H1 (cell line): Measurements from ENCODE around the gene CHST9. TPM values are rescaled to one million over a fixed set of nuclear protein-coding genes. Genes with fewer than 3 reads are reported as not detected.

Source experiments
- CTCF ChIA-PET: fragments of 300-600 bp; sonication (Branson Sonifier 250); formaldehyde crosslinking; loops from one replicate; lab custom pipeline; 2021; ENCODE audit not compliant: partially characterized antibody; lab: Charles Lee
- POLR2A ChIA-PET: fragments of 300-600 bp; sonication (Branson Sonifier 250); formaldehyde crosslinking; loops from one replicate; lab custom pipeline; 2021; ENCODE audit warnings: inconsistent platforms; ENCODE audit not compliant: partially characterized antibody; lab: Charles Lee
- DNase-seq, 2 experiments: peaks; one replicate each; pipeline versions ENCODE4 v3.0.0 to v3.0.0-alpha.2; 2010 to 2022; ENCODE audit warnings: low spot score in 2 of 2, low read depth in 1 of 2, mixed read lengths in 1 of 2
- FAIRE-seq: peaks from 2 replicates; lab custom pipeline; 2011; peaks lifted over from hg19 to GRCh38; lab: Jason Lieb, UNC
- H2AFZ ChIP-seq: 2 replicates; pipeline ENCODE4 v1.8.1; 2012; ENCODE audit warnings: low read length, inconsistent platforms
- H2AK5ac ChIP-seq: 2 replicates; pipeline ENCODE4 v1.6.1; 2013; ENCODE audit warnings: low read depth, low read length
- H2BK120ac ChIP-seq: replicated peaks from 2 replicates; pipeline ENCODE3; 2013; ENCODE audit warnings: low read depth, low read length, inconsistent platforms
- H2BK12ac ChIP-seq: 2 replicates; pipeline ENCODE4 v1.6.1; 2013; ENCODE audit warnings: low read depth, low read length
- H2BK15ac ChIP-seq: 2 replicates; pipeline ENCODE4 v1.6.1; 2013; ENCODE audit warnings: low read length
- H2BK20ac ChIP-seq: 2 replicates; pipeline ENCODE4 v1.6.1; 2013; ENCODE audit warnings: low read length
- H2BK5ac ChIP-seq: 2 replicates; pipeline ENCODE4 v1.6.1; 2013; ENCODE audit warnings: low read depth, low read length
- H3K14ac ChIP-seq: 2 replicates; pipeline ENCODE4 v1.6.1; 2013; ENCODE audit warnings: inconsistent platforms; ENCODE audit not compliant: insufficient read length
- H3K18ac ChIP-seq: 2 replicates; pipeline ENCODE4 v1.6.1; 2013; ENCODE audit warnings: low read length; ENCODE audit errors: extremely low read depth
- H3K23ac ChIP-seq: 2 replicates; pipeline ENCODE4 v1.6.1; 2013; ENCODE audit warnings: inconsistent platforms; ENCODE audit not compliant: insufficient read length
- H3K23me2 ChIP-seq: 2 replicates; pipeline ENCODE4 v1.6.1; 2013; ENCODE audit warnings: low read depth, low read length
- H3K27ac ChIP-seq: 2 replicates; pipeline ENCODE4 v1.6.1; 2011; ENCODE audit warnings: low read depth, low read length, inconsistent platforms
- H3K27me3 ChIP-seq, 4 experiments: replicated peaks in 1 of 4; 1 replicate in 1 of 4; 2 replicates in 3 of 4; pipeline versions ENCODE4 v1.6.1 to v1.8.1; 2011 to 2013; ENCODE audit warnings: low read length in 3 of 4, mild to moderate bottlenecking in 3 of 4, inconsistent platforms in 2 of 4, mixed read lengths in 2 of 4, moderate library complexity in 1 of 4; ENCODE audit not compliant: control insufficient read depth in 3 of 4, insufficient read depth in 3 of 4; ENCODE audit errors: extremely low read depth in 1 of 4
- H3K36me3 ChIP-seq, 4 experiments: 2 replicates each; pipeline versions ENCODE4 v1.6.1 to v1.8.1; 2011 to 2013; ENCODE audit warnings: mild to moderate bottlenecking in 4 of 4, low read length in 3 of 4, moderate library complexity in 2 of 4, control low read depth in 1 of 4, inconsistent platforms in 1 of 4; ENCODE audit not compliant: insufficient read depth in 4 of 4, control insufficient read depth in 2 of 4
- H3K4ac ChIP-seq: replicated peaks from 2 replicates; pipeline ENCODE3; 2013; ENCODE audit warnings: low read length, low read depth, mixed read lengths, inconsistent platforms; ENCODE audit not compliant: insufficient read length
- H3K4me1 ChIP-seq, 4 experiments: replicated peaks in 1 of 4; 1 replicate in 1 of 4; 2 replicates in 3 of 4; pipeline versions ENCODE4 v1.6.1 to v1.8.1; 2011 to 2013; ENCODE audit warnings: low read length in 3 of 4, inconsistent platforms in 2 of 4, mixed read lengths in 1 of 4; ENCODE audit not compliant: insufficient read depth in 4 of 4, control insufficient read depth in 3 of 4
- H3K4me2 ChIP-seq, 2 experiments: 2 replicates each; pipeline versions ENCODE4 v1.6.1 to v1.8.1; 2011 to 2013; ENCODE audit warnings: low read depth in 2 of 2, low read length in 2 of 2, control low read depth in 1 of 2, inconsistent platforms in 1 of 2, mild to moderate bottlenecking in 1 of 2; ENCODE audit not compliant: insufficient read depth in 1 of 2
- H3K4me3 ChIP-seq, 4 experiments: fragments of 200-600, 300-600 bp in 1 of 4; sonication (generic), shearing (Covaris generic), sonication (Bioruptor Twin) in 1 of 4; 2 replicates each; pipeline versions ENCODE4 v1.5.1 to v1.8.1; 2011 to 2016; ENCODE audit warnings: low read length in 4 of 4, low read depth in 3 of 4, control low read depth in 2 of 4, inconsistent platforms in 2 of 4, mild to moderate bottlenecking in 2 of 4, mixed read lengths in 1 of 4, moderate library complexity in 1 of 4; ENCODE audit not compliant: insufficient read depth in 2 of 4; ENCODE audit errors: extremely low read depth in 1 of 4
- H3K56ac ChIP-seq: replicated peaks from 2 replicates; pipeline ENCODE3; 2013; ENCODE audit warnings: low read depth, mild to moderate bottlenecking, mixed read lengths, low read length, inconsistent platforms; ENCODE audit not compliant: insufficient read length
- H3K79me1 ChIP-seq: 2 replicates; pipeline ENCODE4 v1.6.1; 2013; ENCODE audit warnings: low read depth, low read length, control low read depth
- H3K79me2 ChIP-seq, 2 experiments: 2 replicates each; pipeline versions ENCODE4 v1.6.1 to v1.8.1; 2012 to 2013; ENCODE audit warnings: low read length in 2 of 2, mild to moderate bottlenecking in 2 of 2, inconsistent platforms in 1 of 2; ENCODE audit not compliant: insufficient read depth in 2 of 2, control insufficient read depth in 1 of 2
- H3K9ac ChIP-seq, 4 experiments: replicated peaks in 1 of 4; 1 replicate in 1 of 4; 2 replicates in 3 of 4; pipeline versions ENCODE4 v1.6.1 to v1.8.1; 2011 to 2013; ENCODE audit warnings: low read depth in 3 of 4, low read length in 3 of 4, control low read depth in 2 of 4, mild to moderate bottlenecking in 2 of 4, moderate library complexity in 2 of 4, inconsistent platforms in 1 of 4; ENCODE audit errors: extremely low read depth in 1 of 4
- H3K9me3 ChIP-seq, 2 experiments: 2 replicates each; pipeline versions ENCODE4 v1.6.1 to v1.8.1; 2012 to 2013; ENCODE audit warnings: mild to moderate bottlenecking in 2 of 2, moderate library complexity in 2 of 2, control low read depth in 1 of 2, inconsistent platforms in 1 of 2, low read depth in 1 of 2, low read length in 1 of 2, mixed read lengths in 1 of 2; ENCODE audit not compliant: insufficient read depth in 2 of 2
- H4K20me1 ChIP-seq, 2 experiments: replicated peaks in 1 of 2; 2 replicates each; pipeline versions ENCODE3 to v1.8.1; 2011 to 2013; ENCODE audit warnings: inconsistent platforms in 2 of 2, low read length in 2 of 2, mild to moderate bottlenecking in 1 of 2; ENCODE audit not compliant: insufficient read depth in 2 of 2, control insufficient read depth in 1 of 2
- H4K5ac ChIP-seq: 2 replicates; pipeline ENCODE4 v1.6.1; 2013; ENCODE audit warnings: low read length, low read depth, mixed read lengths, inconsistent platforms; ENCODE audit not compliant: insufficient read length
- H4K8ac ChIP-seq: 2 replicates; pipeline ENCODE4 v1.8.0; 2013; ENCODE audit warnings: mild to moderate bottlenecking, moderate library complexity, low read length, inconsistent platforms; ENCODE audit not compliant: insufficient read depth; ENCODE audit errors: extremely low read depth
- H4K91ac ChIP-seq: replicated peaks from 2 replicates; pipeline ENCODE3; 2013; ENCODE audit warnings: low read length, mixed read lengths, inconsistent platforms; ENCODE audit not compliant: insufficient read length
- POLR2AphosphoS5 ChIP-seq: IDR thresholded peaks from 2 replicates; pipeline ENCODE4 v1.6.1; 2011; ENCODE audit warnings: low read depth, low read length
- WGBS, 2 experiments: shearing (Covaris generic) in 1 of 2; methylation state at CpG; one replicate each; pipeline versions ENCODE4 v1.1.6 to v1.1.7; 2013 to 2015; ENCODE audit warnings: low lambda C conversion rate in 2 of 2, mixed read lengths in 2 of 2, inconsistent platforms in 1 of 2, low coverage in 1 of 2, missing lambda C conversion rate in 1 of 2; ENCODE audit not compliant: insufficient replicate concordance in 2 of 2, insufficient coverage in 1 of 2, insufficient read length in 1 of 2; ENCODE audit errors: extremely low coverage in 1 of 2, missing lambda C conversion rate in 1 of 2; 5-methylcytosine and 5-hydroxymethylcytosine counted together
- polyA plus RNA-seq, 7 experiments: library from polyadenylated mRNA; depleted of rRNA in 3 of 7; stranded (reverse) in 5 of 7; unstranded in 2 of 7; fragments of >200 nt in 5 of 7; fragments of 200-250 nt in 2 of 7; gene quantifications; 1 replicate in 5 of 7; 2 replicates in 1 of 7; 4 replicates in 1 of 7; pipeline versions ENCODE4 v1.2.1 to v1.2.3, GENCODE V29; 2011 to 2013; ENCODE audit warnings: missing spikeins in 2 of 7, mixed read lengths in 2 of 7
- total RNA-seq: library from RNA; stranded (reverse); fragmentation: NEBNext Ultra II Directional; extraction: Animal tissue kit (Norgen Biotek cat#: 25700); gene quantifications from 2 replicates; pipeline ENCODE4 v1.2.1, GENCODE V29; 2021

CHST9 gene
- total and polyA plus RNA-seq, 2 of the 8 experiments (the other 6 are each of a cell fraction or from before 2014, with no cell fraction given) = 3.2 to 24.3 TPM

- WGBS, 2 experiments = 100% methylated on average over 1 of the region's 1 CpG; no CpG with 5 or more reads in 1 of the 2 experiments
- no peak overlapping the region for H2AFZ ChIP-seq
- TF ChIP-seq POLR2AphosphoS5 = no peak
- ChIA-PET POLR2A (interaction anchor here (0.6 to 1.1 kb wide), 2 partner anchors 29 to 346 kb away, joined by 3 read pairs; no protein-coding TSS in a partner anchor), CTCF (no interaction called here)
- no peak overlapping the region for H3K27ac ChIP-seq
- no peaks in the 10 kb centered on the region; a peak in 1 of 8 replicates for H3K36me3 ChIP-seq
- H3K4me1 ChIP-seq = peaks cover 0 to 15% (median 5%) of the 10 kb centered on the region in 4 experiments; a peak in 5 of 7 replicates
- no peak overlapping the region for H4K8ac ChIP-seq
- H3K79me1 ChIP-seq = no peaks in the 10 kb centered on the region
- H2BK15ac ChIP-seq = no peak overlapping the region
- H2BK20ac ChIP-seq = no peak overlapping the region
- FAIRE-seq (no peak), DNase-seq (no peak)
- H3K23me2 ChIP-seq = no peaks in the 10 kb centered on the region
- no peak overlapping the region for H3K14ac ChIP-seq
- H3K9ac ChIP-seq = no peak overlapping the region
- H4K91ac ChIP-seq = no peak overlapping the region
- no peaks in the 10 kb centered on the region for H4K20me1 ChIP-seq
- H4K5ac ChIP-seq = no peak overlapping the region
- H3K79me2 ChIP-seq = no peaks in the 10 kb centered on the region
- H3K9me3 ChIP-seq = no peaks in the 10 kb centered on the region
- H3K4ac ChIP-seq = no peak overlapping the region
- H3K18ac ChIP-seq = no peak overlapping the region
- H2BK120ac ChIP-seq = no peak overlapping the region
- no peak overlapping the region for H3K23ac ChIP-seq
- no peak overlapping the region for H3K4me2 ChIP-seq
- H3K4me3 ChIP-seq = no peak overlapping the region
- H2BK5ac ChIP-seq = no peak overlapping the region
- H3K56ac ChIP-seq = no peak overlapping the region
- H2BK12ac ChIP-seq = no peak overlapping the region
- H2AK5ac ChIP-seq = no peak overlapping the region
- H3K27me3 ChIP-seq = peaks cover 0 to 1% (median 0%) of the 10 kb centered on the region in 4 experiments; a peak in 1 of 7 replicates
Measured at GRCh38 chr18:27121108-27121507, 64.0 kb downstream of the CHST9 start.
